Activated naive CD8-positive, alpha-beta T cell treated with anti-CD3 and anti-CD28 coated beads, Interleukin-2, amount 50 U/mL, for 16 hours (primary cell): Measurements from ENCODE around the gene MRPL24.
"Not testable (repeated sequence)": the region's sequence is repeated elsewhere in the genome, so short reads cannot be mapped to it uniquely, and the experiment has no call there.

Source experiments
- DNase-seq: peaks from one replicate; pipeline ENCODE4 v3.0.0-alpha.2; 2020; ENCODE audit warnings: low read depth, low spot score

Gene MRPL24

DNA sequence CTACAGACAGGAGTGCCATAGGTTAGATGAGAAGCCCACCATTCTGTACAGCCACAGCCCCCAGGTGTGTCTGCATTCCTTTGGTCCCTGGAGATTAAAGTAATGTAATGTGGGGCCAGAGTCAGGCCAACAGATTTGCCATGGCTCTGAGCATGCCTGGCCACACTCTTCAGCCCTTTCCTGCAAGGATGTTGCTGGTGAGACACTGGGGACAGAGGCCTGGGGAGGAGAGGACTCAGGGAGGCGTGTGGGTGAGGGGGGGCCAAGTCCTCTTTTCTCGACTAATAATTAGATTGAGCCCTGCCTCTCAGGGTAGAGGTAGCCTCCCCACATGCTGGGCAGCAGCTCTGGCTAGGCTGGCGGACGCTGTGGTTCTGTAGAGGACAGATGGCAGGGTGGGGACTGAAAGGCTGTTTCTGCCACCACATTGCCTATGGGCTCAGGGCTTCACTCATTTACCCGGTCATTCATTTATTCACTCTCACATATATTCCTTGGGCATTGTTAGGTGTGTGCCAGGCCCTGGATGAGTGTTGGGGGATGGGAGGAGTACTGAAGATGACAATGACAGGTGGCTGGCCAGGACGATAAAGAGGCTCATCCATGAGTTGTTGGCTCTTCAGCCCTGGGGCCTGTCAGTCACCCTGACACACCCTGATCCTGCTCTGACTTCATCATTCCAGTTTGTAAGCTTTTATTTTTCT is 19.4 kb upstream of the MRPL24 start:
- no peak for DNase-seq

DNA sequence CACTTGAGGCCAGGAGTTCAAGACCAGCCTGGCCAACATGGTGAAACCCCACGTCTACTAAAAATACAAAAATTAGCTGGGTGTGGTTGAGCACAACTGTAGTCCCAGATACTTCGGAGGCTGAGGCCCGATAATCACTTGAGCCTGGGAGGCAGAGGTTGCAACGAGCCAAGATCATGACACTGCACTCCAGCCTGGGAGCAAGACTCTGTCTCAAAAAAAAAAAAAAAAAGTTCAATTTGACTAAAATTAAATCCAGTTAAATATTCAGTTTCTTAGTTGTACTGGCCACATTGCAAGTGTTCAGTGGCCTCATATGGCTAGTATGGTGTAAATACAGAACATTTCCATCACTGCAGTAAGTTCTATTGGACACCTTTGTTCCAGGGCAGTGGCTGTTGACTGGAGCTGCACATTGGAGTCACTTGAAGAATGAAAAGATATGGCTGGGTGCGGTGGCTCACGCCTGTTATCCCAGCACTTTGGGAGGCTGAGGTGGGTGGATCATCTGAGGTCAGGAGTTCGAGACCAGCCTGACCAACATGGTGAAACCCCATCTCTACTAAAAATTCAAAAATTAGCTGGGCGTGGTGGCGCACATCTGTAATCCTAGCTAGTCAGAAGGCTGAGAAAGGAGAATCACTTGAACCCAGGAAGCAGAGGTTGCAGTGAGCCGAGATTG is 16.8 kb upstream of the MRPL24 start:
- DNase-seq, result not testable (repeated sequence)

DNA sequence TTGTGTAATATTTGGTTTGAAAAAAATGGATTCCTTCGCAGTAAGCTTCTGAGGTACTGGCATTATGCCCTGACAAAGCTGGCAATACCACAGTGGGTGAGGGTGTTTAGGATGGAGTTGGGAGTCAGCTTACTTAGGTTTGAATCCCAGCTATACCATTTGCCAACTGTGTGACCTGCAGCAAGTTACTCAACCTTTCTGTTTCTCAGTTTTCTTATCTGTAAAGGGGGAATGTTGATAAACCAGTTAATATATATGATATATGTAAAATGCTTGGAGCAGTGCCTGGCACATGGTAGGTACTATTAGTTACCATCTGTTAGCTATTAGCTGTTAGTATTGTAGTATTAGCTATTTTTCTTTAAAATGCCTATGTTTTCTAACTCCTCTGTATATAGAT is 15.5 kb upstream of the MRPL24 start:
- DNase-seq, result no peak

DNA sequence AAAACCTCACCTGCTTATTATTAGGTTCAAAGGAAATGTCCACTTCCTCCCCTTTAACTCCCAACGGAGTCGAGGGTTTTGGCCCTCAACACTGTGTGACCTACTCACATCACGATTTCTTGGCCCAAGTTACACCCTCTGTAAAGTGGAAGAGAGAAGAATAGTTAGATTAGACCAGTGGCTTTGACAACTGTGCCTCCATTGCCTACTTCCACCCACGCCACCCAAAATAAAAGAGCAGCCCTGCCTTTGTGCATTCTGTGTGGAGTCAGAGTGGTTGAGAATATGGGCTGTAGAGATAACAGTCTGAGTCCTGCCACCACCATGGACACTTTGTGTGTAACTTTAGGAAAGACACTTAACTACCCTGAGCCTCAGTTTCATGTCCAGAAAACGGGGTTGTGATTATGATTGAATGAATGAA is 14.7 kb upstream of the MRPL24 start:
- no peak for DNase-seq

DNA sequence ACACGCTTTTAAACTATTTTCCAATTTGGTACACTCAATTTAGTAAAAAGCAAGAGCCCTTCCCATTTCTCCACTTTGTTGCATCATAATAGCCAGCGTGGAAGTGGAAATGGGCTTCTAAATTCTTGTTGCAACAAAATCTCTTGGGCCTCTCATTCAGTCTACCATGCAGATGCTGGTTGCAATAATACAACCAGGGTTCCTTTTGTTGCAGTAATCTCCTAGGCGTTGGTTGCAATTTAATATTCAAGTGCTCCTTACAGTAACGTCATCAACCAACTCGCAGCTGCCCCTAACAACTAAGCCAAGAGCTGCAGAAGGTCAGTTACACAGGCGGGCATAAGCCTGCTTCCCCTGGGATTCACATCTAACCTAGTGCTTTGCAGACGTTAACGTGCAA is 13.3 kb upstream of the MRPL24 start:
- no peak for DNase-seq

DNA sequence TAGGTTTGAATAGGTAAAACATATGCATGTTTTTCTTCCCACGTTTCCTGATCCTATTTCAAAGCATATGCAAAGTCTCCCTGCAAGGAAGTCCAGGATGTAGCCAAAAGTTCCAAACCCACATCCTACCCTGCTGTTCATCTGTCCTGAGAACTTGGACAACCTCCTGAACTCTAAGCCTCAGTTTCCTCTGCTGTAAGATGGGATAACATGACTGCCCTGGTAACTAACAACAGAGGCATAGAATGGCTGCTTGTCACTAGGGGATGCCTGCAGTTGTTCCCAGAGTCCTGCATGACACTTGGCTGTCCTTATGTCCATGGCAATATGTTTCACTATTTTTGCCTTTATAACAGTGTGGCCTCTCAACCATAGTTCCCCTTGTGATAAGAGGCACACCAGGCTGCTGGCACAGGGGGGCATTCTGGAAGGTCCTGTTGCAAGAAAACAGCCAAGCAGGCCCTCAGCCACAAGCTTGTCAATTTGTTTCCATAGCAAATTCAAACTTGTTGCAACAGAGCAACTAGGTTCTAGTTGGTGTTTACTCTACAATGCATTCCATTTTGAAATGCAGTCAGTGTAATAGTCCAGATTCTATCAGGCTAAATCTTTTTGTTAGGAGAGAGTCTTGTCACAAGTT is 12.1 kb upstream of the MRPL24 start:
- no peak for DNase-seq

DNA sequence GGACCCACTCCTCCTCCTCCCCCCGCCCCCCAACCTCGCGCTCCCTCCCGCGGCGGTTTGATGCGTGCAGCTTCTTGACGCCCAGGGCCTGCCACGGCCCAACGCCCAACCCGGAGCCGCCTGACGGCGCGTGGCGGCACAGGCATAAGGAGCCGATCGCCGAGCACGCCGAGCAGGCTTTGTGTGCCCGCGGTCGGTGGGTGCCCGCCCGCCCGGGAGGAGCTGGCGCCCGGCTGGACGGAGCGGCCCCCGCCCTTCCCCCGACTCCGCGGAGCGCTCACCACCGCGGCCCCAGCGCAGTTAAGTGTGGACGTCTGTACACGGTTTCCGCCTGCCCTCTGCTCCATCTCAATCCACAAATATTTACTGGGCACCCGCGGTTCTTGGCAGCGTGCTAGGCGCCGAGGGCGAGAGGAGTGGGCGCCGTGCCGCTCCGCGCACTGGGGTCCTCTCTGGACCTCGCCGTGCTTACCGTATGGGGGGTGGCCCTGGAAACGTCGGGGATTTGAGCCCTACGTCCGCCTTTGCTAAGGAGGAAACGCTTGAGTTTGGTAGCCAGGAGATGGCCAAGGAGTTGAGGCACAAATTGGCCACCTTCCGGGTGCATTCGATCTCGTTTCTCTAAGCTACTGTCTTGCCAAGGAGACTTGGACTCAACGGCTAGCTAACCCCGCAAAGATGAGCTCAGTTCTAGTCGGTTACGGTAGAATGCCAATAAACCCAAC is 11.0 kb upstream of the MRPL24 start:
- DNase-seq, result peak; percentile 98

DNA sequence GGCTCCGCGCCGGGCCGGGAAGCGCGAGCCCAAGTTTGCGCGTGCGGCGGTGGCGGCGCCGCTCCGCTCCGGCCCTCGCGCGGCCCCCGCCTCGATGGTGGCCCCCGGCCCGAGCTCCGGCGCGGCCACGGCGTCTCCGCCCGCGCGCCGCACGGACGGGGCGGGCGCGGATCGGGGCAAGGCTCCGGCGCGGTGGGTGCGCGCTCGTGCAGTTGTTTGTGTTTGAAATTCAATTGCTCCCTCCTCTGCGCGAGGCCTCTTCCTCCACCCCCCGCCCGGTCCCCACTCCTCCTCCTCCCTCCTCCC is 10.5 kb upstream of the MRPL24 start, which contains the start of gene HDGF:
HDGF (minus strand) TSS at position 225 of the 306 bp plus-strand sequence. CDS start 246 bp downstream, outside the sequence.
- no peak for DNase-seq

DNA sequence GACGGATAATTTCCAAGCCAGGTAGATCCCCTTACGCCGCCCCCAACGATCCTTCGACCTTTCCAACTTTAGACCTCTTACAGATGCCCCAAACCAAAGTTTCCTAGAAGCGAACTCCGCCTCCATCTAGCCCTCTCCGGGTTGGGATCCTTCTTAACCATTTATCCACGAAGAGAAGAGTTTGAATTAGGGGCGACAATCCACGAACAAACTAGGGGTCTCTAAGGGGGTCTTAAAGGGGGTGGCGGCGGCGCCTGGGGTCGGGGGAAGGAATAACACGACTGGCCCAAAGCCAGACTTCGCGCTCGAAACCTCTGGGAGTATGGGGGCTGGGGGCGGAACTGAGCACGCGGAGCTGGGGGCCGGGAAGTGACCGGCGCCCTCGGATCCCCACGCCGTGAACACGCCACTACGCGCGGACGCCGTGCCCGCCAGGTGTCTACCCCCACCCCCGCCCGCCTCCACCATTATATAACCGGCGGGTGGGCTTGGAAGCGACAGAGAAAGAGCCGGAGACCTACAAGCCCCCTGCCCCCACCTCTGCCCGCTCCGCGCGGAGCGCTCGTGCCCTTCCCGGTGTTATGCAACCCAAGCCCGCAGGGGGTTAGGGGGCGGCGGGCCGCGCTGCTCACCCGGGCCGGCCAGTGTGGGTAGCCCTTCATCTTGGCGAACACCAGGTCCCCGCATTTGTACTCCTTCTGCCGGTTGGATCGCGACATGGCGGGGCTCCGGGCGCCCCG is 10.0 kb upstream of the MRPL24 start:
- no peak for DNase-seq

DNA sequence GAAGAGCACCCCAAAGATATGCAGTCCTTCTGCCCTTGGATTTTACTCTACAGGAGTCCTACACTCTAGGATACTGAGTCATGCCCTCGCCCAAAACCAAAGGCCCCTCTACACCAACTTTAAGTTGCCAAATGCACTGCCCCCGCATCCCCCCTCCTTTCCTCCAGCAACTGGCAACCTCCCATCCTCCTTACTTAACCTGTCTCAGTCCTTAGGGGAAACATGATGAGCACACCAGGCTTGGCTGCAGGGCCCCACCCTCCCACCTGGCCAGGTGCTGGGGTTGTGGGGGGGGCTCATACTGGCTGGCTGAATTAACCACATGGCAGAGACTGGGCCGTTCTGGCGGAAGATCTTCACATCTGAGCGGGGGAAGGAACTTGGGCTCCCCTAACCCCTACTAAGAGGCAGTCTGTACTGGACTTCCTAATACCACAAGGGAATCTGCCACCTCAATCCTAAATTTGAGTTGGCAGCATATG is 9.3 kb upstream of the MRPL24 start:
- peak; percentile 17 for DNase-seq

DNA sequence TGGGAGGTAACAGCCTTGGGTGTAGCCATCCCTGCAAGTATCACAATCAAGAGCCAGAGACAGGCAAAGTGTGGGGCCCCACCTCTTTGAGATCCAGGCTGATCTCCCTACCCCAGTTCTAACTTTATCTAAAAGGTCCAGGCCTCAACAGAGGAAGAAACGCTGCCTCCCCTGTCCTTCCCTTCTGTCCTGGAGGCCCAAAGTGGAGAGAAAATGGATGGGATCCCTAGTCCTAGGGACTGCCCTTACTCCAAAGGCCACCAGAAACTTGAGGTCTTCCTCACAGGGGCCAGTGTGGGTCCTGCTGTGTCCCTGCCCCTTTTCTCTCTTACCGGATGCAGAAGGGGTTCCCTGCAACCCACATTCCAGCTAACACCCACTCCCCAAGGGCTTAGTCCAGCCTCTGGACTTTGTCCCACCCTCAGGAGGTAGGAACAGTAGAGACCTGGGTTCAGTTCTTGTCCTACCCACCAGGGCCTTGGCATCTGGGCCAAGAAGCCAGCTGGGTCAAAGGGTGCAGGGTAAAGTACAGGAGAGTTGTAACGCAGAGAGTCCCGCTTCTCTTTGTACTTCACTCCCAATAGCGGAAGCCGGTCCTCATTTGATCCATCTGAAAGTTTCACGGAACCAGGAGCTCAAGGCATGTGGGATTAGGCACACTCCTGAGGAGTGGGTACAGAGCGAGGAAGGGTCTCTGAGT is 8.7 kb upstream of the MRPL24 start:
- no peak for DNase-seq

DNA sequence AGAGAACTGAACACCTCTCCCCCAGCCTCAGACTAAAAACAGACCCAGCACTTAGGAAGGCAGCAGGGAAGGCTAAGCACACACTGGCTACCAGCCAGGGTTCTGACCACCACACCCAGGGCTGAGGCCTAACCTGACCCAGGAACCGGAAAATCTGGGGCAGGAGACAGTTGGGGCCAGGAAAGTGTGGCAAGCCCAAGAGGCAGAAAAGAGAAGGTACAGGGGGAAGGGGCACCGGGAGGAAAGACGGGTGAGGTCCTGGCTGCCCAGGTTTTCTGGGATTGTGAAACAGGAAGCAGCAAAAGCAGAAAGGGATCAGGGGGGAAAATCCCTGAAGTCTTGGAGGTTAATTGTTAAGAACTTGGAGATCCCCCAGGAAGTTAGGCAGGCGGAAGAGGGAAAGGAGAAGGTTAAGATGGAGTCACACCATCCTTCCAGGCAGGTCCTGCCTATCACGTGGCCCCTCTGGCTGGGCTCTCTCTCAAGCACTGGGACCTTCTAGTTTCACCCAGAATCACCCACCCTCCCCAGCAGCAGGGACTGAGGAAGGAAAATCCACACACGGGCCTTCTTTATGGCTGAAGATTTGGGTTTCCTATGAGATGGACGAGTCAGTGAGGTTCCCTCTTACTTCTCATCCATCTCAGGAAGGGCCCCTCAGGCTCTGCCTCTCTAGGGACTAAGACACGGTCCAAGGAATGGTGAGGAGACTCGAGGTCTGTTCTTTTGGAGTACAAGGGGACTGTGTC is 8.0 kb upstream of the MRPL24 start:
- DNase-seq, result no peak

DNA sequence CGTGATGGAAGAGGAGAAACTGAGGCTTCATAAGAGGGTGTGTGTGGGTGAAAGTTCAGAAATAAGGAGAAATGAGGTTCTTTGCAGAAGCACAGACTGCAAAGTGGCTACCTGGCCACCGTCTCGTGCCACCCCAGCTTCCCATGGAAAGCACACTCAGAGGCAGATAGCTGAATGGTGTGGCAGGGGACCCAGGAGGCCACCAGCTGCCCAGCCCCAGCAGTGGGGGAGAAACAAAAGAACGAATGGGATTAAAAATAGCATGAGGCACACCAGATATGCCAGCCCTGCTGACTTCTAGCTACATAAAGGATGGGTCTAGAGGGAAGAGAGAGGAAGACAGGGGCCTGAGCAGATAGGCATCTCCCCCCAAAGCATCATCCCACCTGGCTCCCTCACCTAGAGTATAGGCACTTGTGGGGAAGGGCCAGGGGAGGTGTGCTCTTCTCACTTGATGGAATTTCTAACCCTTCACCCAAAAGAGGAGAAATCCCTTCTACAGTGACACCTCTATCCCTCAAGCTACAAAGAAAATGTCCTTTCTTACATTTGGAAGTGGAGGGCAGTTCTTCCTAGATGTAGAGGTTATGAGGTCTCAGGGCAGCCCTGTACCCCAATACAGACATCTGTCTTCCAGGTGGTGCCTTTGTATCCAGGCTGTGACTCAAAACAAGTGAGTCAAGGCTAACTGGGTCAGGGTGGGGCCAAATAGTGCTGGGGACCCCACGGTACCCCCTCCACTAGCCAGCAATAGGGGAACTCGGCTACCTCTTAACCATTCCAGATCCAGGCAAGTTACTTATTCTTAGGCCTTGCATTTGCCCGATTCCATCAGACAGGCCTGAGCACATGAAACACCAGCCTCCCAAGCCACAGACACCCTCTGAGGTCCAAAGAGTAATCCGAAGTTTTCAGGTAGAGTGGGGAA is 7.1 kb upstream of the MRPL24 start:
- DNase-seq, result no peak

DNA sequence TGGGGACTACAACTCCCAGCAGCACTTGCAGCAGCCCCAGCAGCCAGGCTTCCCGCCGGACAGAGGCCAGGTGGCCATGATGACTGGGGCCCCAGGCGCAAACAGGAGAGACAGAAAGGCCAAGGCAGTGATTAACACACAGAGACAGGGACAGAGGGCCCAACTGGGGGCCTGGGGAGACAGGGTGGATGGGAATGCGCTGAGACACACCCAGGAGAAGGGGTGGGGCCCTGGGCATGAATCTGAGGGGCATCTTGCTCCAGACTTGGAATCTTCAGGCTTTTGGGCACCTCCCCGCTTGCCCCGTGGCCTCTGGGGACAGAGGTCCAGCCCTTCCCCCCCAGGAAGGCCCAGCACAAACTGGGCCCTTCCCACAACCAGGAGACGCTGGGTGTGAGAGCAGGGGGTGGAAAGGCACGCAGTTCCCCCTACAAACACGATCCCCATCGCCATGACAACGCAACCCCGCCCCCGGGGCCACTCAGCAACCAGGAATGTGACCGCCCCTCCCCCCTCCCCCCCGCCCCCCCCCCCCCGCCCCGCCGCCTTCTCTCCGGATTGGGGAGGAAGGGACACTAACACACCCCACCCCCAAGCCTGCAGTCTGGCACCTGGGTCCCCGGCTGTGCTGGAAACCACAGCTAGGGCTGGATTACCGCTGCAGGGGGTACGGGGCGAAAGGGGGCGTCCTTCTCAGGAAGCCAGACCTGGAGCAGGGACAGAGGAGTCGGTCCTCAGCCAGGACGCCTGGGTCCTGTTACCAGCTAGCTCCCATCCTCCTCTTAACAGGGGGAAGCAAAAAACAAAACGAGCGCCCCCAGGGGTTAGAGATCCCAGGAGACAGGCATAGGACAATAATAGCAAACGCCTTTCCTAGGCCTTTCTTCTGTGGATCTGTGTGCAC is 6.1 kb upstream of the MRPL24 start:
- no peak for DNase-seq

DNA sequence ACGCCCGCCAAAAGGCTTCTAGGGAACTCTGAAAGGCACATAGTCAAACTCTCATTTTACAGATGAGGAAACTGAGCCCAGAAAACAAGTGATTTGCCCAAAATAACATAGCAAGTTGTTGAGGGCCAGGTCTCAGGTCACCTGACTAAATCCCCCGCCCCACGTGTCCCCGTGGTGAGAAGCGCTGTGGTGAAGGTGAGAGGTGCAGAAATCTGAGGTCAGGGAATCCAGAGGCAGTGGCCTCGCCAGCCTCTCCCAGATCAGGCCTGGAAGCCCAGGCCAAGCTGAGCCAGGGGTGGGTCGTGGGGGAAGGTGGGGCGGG is 5.5 kb upstream of the MRPL24 start:
- DNase-seq, result no peak

DNA sequence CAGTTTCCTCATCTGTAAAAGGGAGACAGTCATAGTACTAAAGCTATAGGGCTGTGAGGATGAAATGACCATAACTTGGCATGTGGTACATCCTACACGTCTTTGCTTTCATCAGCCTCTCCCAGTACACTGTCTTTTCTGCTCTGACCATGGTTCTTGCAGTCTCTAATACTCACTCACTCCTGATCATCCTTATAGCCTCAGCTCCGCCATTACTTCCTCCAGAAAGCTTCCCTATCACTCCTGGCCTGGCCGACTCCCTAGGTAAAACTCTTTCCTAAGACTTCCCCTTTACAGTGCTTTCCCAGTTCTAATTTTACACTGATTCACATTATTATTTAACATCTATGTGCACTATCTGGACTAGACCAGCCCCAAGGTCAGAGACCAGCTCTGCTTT is 5.0 kb upstream of the MRPL24 start:
- DNase-seq, result no peak

DNA sequence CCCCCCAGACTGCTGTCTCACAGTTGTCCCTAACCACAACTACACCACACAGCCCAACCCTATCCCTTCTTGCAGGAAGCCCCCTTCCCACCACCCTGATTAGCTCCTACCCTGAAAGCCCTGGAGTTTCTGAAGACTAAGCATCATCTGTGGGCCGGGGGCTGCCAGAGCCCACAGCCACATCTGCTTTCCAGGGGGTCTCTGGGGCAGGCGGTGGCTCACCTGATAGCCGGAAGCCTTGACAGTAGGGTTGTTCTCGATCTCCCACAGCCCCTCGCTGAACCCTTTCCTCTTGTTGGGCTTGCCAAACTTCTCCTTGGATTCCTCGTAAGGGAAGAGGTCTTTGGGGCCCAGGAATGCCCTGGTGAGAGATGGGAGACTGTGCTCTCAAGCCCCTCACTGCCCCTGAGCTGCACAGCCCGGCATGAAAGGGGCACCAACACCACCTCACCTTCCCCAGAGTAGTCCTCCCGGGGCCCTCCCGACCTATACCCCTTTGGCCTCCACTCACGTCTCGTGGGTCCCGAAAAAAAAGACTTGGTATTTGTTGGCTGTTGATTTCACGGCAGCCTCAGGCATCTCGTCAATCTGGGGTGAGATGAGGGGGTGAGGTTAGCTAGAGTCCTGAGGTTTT is 4.0 kb upstream of the MRPL24 start:
- DNase-seq, result no peak

DNA sequence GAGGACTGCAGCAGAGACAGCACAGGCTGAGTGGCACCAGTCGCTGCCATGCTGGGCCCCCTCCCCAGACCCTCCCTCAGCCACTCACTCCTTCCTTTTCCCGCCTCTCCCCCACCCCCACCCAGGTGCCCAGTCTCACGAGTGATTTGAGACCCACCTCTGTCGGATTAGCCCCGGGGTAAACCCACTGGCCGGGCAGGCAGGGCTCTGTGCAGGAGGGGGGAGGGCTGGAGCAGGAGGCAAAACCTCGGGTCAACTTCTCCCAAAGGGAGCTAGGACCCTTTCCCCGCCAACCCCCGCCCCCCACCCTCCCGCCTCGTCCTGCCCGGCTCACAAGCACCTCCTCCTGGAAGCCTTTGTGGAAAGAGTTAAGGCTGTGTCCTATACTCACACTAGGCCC is 3.5 kb upstream of the MRPL24 start:
- no peak for DNase-seq
